Effector memory CD4-positive, alpha-beta T cell (primary cell): ENCODE data around the gene SMLR1.

ENCODE experiments used
- DNase-seq, 3 donors: peaks; one replicate each; pipeline ENCODE4 v3.0.0-alpha.2; 2020
- H3K27ac ChIP-seq: 2 replicates; pipeline ENCODE4 v1.7.0; 2013; ENCODE audit warnings: mild to moderate bottlenecking, low read length, moderate library complexity; ENCODE audit not compliant: insufficient read depth, poor library complexity, severe bottlenecking
- H3K27me3 ChIP-seq: replicated peaks from 2 replicates; pipeline ENCODE4 v1.7.0; 2013; ENCODE audit warnings: mild to moderate bottlenecking, low read length; ENCODE audit not compliant: insufficient read depth, control insufficient read depth, poor library complexity, severe bottlenecking
- H3K36me3 ChIP-seq: 2 replicates; pipeline ENCODE4 v1.7.0; 2013; ENCODE audit warnings: mild to moderate bottlenecking, low read length, moderate library complexity; ENCODE audit not compliant: control insufficient read depth, insufficient read depth
- H3K4me1 ChIP-seq: 2 replicates; pipeline ENCODE4 v1.7.0; 2013; ENCODE audit warnings: low read length, mild to moderate bottlenecking; ENCODE audit not compliant: control insufficient read depth, insufficient read depth, poor library complexity, severe bottlenecking
- H3K4me3 ChIP-seq: 2 replicates; pipeline ENCODE4 v1.7.0; 2013; ENCODE audit warnings: low read length, low read depth, mild to moderate bottlenecking; ENCODE audit not compliant: insufficient read depth, poor library complexity, severe bottlenecking
- H3K9me3 ChIP-seq: 2 replicates; pipeline ENCODE4 v1.7.0; 2013; ENCODE audit warnings: mild to moderate bottlenecking, low read length, moderate library complexity; ENCODE audit not compliant: control insufficient read depth

The SMLR1 gene

GRCh38 chr6:130824978-130825694 lies 2.1 kb upstream of the SMLR1 start:
- H3K4me1 ChIP-seq: no peaks in the 10 kb centered on the region
- no peaks in the 10 kb centered on the region for H3K27me3 ChIP-seq
- no peaks in the 10 kb centered on the region for H3K9me3 ChIP-seq
- no peak overlapping the region for H3K4me3 ChIP-seq
- no peak for DNase-seq
- H3K27ac ChIP-seq: no peak overlapping the region
- no peaks in the 10 kb centered on the region for H3K36me3 ChIP-seq

GRCh38 chr6:130825772-130826441 lies 1.3 kb upstream of the SMLR1 start:
- Histone ChIP-seq H3K4me3 (no peak overlapping the region), H3K36me3 (no peaks in the 10 kb centered on the region), H3K27ac (no peak overlapping the region), H3K4me1 (no peaks in the 10 kb centered on the region), H3K27me3 (no peaks in the 10 kb centered on the region), H3K9me3 (no peaks in the 10 kb centered on the region)
- DNase-seq: no peak

- Histone ChIP-seq H3K9me3 (no peaks in the 10 kb centered on the region), H3K27ac (no peak overlapping the region), H3K4me1 (no peaks in the 10 kb centered on the region), H3K4me3 (no peak overlapping the region), H3K27me3 (no peaks in the 10 kb centered on the region), H3K36me3 (no peaks in the 10 kb centered on the region)
- DNase-seq: no peak
Observed at GRCh38 chr6:130826442-130827246, 562 bp upstream of the SMLR1 start.

GRCh38 chr6:130829333-130829910 lies 2.2 kb downstream of the SMLR1 start:
- H3K36me3 ChIP-seq: no peaks in the 10 kb centered on the region
- no peak for DNase-seq
- no peaks in the 10 kb centered on the region for H3K4me1 ChIP-seq
- no peak overlapping the region for H3K27ac ChIP-seq
- no peak overlapping the region for H3K4me3 ChIP-seq
- no peaks in the 10 kb centered on the region for H3K27me3 ChIP-seq
- no peaks in the 10 kb centered on the region for H3K9me3 ChIP-seq

- no peaks in the 10 kb centered on the region for H3K27me3 ChIP-seq
- H3K36me3 ChIP-seq: no peaks in the 10 kb centered on the region
- H3K27ac ChIP-seq: no peak overlapping the region
Observed at GRCh38 chr6:130831607-130832006, 4.4 kb downstream of the SMLR1 start.

GRCh38 chr6:130833569-130833968 lies 6.4 kb downstream of the SMLR1 start:
- no peak for DNase-seq
- Histone ChIP-seq H3K27me3 (no peaks in the 10 kb centered on the region), H3K36me3 (no peaks in the 10 kb centered on the region), H3K27ac (no peak overlapping the region), H3K4me1 (no peaks in the 10 kb centered on the region), H3K9me3 (no peaks in the 10 kb centered on the region), H3K4me3 (no peak overlapping the region)

More at GRCh38 chr6:130831607-130832006, 4.4 kb downstream of the SMLR1 start:
- Histone ChIP-seq H3K9me3 (no peaks in the 10 kb centered on the region), H3K4me1 (no peaks in the 10 kb centered on the region), H3K4me3 (no peak overlapping the region)
- no peak for DNase-seq

GRCh38 chr6:130834482-130835251 lies 7.5 kb downstream of the SMLR1 start:
- no peak for DNase-seq
- no peaks in the 10 kb centered on the region for H3K4me1 ChIP-seq
- H3K9me3 ChIP-seq: no peaks in the 10 kb centered on the region
- H3K36me3 ChIP-seq: no peaks in the 10 kb centered on the region
- H3K27ac ChIP-seq: no peak overlapping the region
- H3K27me3 ChIP-seq: no peaks in the 10 kb centered on the region
- no peak overlapping the region for H3K4me3 ChIP-seq

- H3K27me3 ChIP-seq: no peaks in the 10 kb centered on the region
- no peak for DNase-seq
- no peak overlapping the region for H3K27ac ChIP-seq
- H3K4me1 ChIP-seq: no peaks in the 10 kb centered on the region
- no peak overlapping the region for H3K4me3 ChIP-seq
- no peaks in the 10 kb centered on the region for H3K9me3 ChIP-seq
- H3K36me3 ChIP-seq: no peaks in the 10 kb centered on the region
Observed at GRCh38 chr6:130836055-130836640, 8.9 kb downstream of the SMLR1 start.

- no peak overlapping the region for H3K27ac ChIP-seq
- no peaks in the 10 kb centered on the region for H3K27me3 ChIP-seq
- H3K9me3 ChIP-seq: no peaks in the 10 kb centered on the region
- DNase-seq: no peak
- no peak overlapping the region for H3K4me3 ChIP-seq
- H3K36me3 ChIP-seq: no peaks in the 10 kb centered on the region
- no peaks in the 10 kb centered on the region for H3K4me1 ChIP-seq
Observed at GRCh38 chr6:130837067-130837466, 9.9 kb downstream of the SMLR1 start.
